ENCODE results near the gene HS3ST5.

The HS3ST5 gene

GRCh38 chr6:114284281-114284680 lies 58.5 kb downstream of the HS3ST5 start:
- peak; percentile 2 for DNase-seq (ENCODE audit: low read depth)
- no peak overlapping the region for H3K4me3 ChIP-seq (ENCODE audit: control insufficient read depth, low read depth, low read length)
- no peak for TF ChIP-seq CTCF (IDR thresholded peaks at IDR 0.05; ENCODE audit: control insufficient read depth, insufficient read depth, low read depth, low read length, missing control alignments)

GRCh38 chr6:114282292-114282691 lies 60.5 kb downstream of the HS3ST5 start:
- no peak for TF ChIP-seq CTCF (IDR thresholded peaks at IDR 0.05; ENCODE audit: control insufficient read depth, insufficient read depth, low read depth, low read length, missing control alignments)
- no peak overlapping the region for H3K4me3 ChIP-seq (ENCODE audit: control insufficient read depth, low read depth, low read length)
- DNase-seq (ENCODE audit: low read depth): no peak

GRCh38 chr6:114281496-114281895 lies 61.3 kb downstream of the HS3ST5 start:
- no peak for TF ChIP-seq CTCF (IDR thresholded peaks at IDR 0.05; ENCODE audit: control insufficient read depth, insufficient read depth, low read depth, low read length, missing control alignments)
- H3K4me3 ChIP-seq (ENCODE audit: control insufficient read depth, low read depth, low read length): no peak overlapping the region
- no peak for DNase-seq (ENCODE audit: low read depth)

- no peak overlapping the region for H3K4me3 ChIP-seq (ENCODE audit: control insufficient read depth, low read depth, low read length)
- TF ChIP-seq CTCF (IDR thresholded peaks at IDR 0.05; ENCODE audit: control insufficient read depth, insufficient read depth, low read depth, low read length, missing control alignments): no peak
- DNase-seq (ENCODE audit: low read depth): no peak
These were observed 62.4 kb downstream of the HS3ST5 start for GRCh38 chr6:114280239-114280982.

- DNase-seq (ENCODE audit: low read depth): no peak
- TF ChIP-seq CTCF (IDR thresholded peaks at IDR 0.05; ENCODE audit: control insufficient read depth, insufficient read depth, low read depth, low read length, missing control alignments): no peak
These were observed 65.6 kb downstream of the HS3ST5 start for GRCh38 chr6:114277220-114277619.

GRCh38 chr6:114276783-114277182 lies 66.0 kb downstream of the HS3ST5 start:
- DNase-seq (ENCODE audit: low read depth): no peak
- H3K4me3 ChIP-seq (ENCODE audit: control insufficient read depth, low read depth, low read length): no peak overlapping the region
- no peak for TF ChIP-seq CTCF (IDR thresholded peaks at IDR 0.05; ENCODE audit: control insufficient read depth, insufficient read depth, low read depth, low read length, missing control alignments)

More at GRCh38 chr6:114277220-114277619, 65.6 kb downstream of the HS3ST5 start:
- no peak overlapping the region for H3K4me3 ChIP-seq (ENCODE audit: control insufficient read depth, low read depth, low read length)

All from AG09309 (cell line).